Trophoblast cell (in vitro differentiated cells and primary cell): ENCODE results near the gene OGFOD3.
A peak's percentile ranks its signal among the peaks of the same experiment; 100 is the strongest.

Source experiments
- DNase-seq, 2 donors: peaks; one replicate each; pipeline ENCODE4 v3.0.0-alpha.2; 2016
- H2AFZ ChIP-seq: 2 replicates; pipeline ENCODE4 v1.6.1; 2013; ENCODE audit warnings: low read length, moderate library complexity, mild to moderate bottlenecking; ENCODE audit not compliant: insufficient read depth, poor library complexity
- H2AK5ac ChIP-seq: 2 replicates; pipeline ENCODE4 v1.6.1; 2013; ENCODE audit warnings: mild to moderate bottlenecking, low read length
- H2BK120ac ChIP-seq: 2 replicates; pipeline ENCODE4 v1.6.1; 2013; ENCODE audit warnings: low read length, mild to moderate bottlenecking, moderate library complexity; ENCODE audit not compliant: insufficient read depth, poor library complexity
- H2BK12ac ChIP-seq: 2 replicates; pipeline ENCODE4 v1.6.1; 2013; ENCODE audit warnings: mild to moderate bottlenecking, low read length, moderate library complexity
- H2BK5ac ChIP-seq: 2 replicates; pipeline ENCODE4 v1.6.1; 2013; ENCODE audit warnings: low read length, low read depth, moderate library complexity, mild to moderate bottlenecking; ENCODE audit not compliant: poor library complexity
- H3K14ac ChIP-seq: 2 replicates; pipeline ENCODE4 v1.6.1; 2013; ENCODE audit warnings: mild to moderate bottlenecking, low read length
- H3K18ac ChIP-seq: 2 replicates; pipeline ENCODE4 v1.6.1; 2013; ENCODE audit warnings: mild to moderate bottlenecking, low read length
- H3K23ac ChIP-seq: 2 replicates; pipeline ENCODE4 v1.6.1; 2013; ENCODE audit warnings: low read length
- H3K27ac ChIP-seq: 2 replicates; pipeline ENCODE4 v1.5.1; 2013; ENCODE audit warnings: low read depth, mild to moderate bottlenecking, inconsistent platforms, low read length, moderate library complexity
- H3K27me3 ChIP-seq: 2 replicates; pipeline ENCODE4 v1.6.1; 2013; ENCODE audit warnings: inconsistent platforms, mild to moderate bottlenecking, low read length, moderate library complexity; ENCODE audit not compliant: insufficient read depth
- H3K36me3 ChIP-seq, 2 experiments: 1 replicate in 1 of 2; 2 replicates in 1 of 2; pipeline ENCODE4 v1.6.1; 2013; ENCODE audit warnings: low read length in 2 of 2, mild to moderate bottlenecking in 2 of 2, moderate library complexity in 1 of 2; ENCODE audit not compliant: insufficient read depth in 2 of 2, control insufficient read depth in 1 of 2
- H3K4ac ChIP-seq: 2 replicates; pipeline ENCODE4 v1.6.1; 2013; ENCODE audit warnings: low read depth, mild to moderate bottlenecking, low read length, moderate library complexity
- H3K4me1 ChIP-seq, 2 experiments: 1 replicate in 1 of 2; 2 replicates in 1 of 2; pipeline ENCODE4 v1.6.1; 2013; ENCODE audit warnings: low read length in 2 of 2, mild to moderate bottlenecking in 2 of 2, moderate library complexity in 1 of 2; ENCODE audit not compliant: insufficient read depth in 2 of 2, control insufficient read depth in 1 of 2
- H3K4me2 ChIP-seq: 2 replicates; pipeline ENCODE4 v1.6.1; 2013; ENCODE audit warnings: inconsistent platforms, mild to moderate bottlenecking, low read length, moderate library complexity
- H3K4me3 ChIP-seq: 2 replicates; pipeline ENCODE4 v1.5.1; 2013; ENCODE audit warnings: mild to moderate bottlenecking, low read depth, low read length, inconsistent platforms
- H3K79me1 ChIP-seq: one replicate; pipeline ENCODE4 v1.6.1; 2013; ENCODE audit warnings: low read length
- H3K79me2 ChIP-seq: 2 replicates; pipeline ENCODE4 v1.6.1; 2013; ENCODE audit warnings: low read length, mild to moderate bottlenecking; ENCODE audit not compliant: control insufficient read depth, insufficient read depth, poor library complexity
- H3K9ac ChIP-seq: 2 replicates; pipeline ENCODE4 v1.6.1; 2013; ENCODE audit warnings: mild to moderate bottlenecking, low read length
- H3K9me3 ChIP-seq: 2 replicates; pipeline ENCODE4 v1.6.1; 2013; ENCODE audit warnings: low read depth, mild to moderate bottlenecking, control low read depth, inconsistent platforms, low read length; ENCODE audit not compliant: insufficient read depth
- H4K12ac ChIP-seq: 2 replicates; pipeline ENCODE4 v1.6.1; 2013; ENCODE audit warnings: low read depth, mild to moderate bottlenecking, low read length, moderate library complexity
- H4K8ac ChIP-seq: 2 replicates; pipeline ENCODE4 v1.6.1; 2013; ENCODE audit warnings: low read depth, mild to moderate bottlenecking, low read length, moderate library complexity
- H4K91ac ChIP-seq: one replicate; pipeline ENCODE4 v1.6.1; 2013; ENCODE audit warnings: low read depth, mild to moderate bottlenecking, low read length, moderate library complexity
- whole genome bisulfite sequencing: extraction: QIAGEN DNeasy Blood & Tissue Kit; methylation state at CpG from one replicate; pipeline ENCODE4 v1.1.7; 2013; ENCODE audit warnings: missing lambda C conversion rate; ENCODE audit not compliant: insufficient read length, insufficient coverage; ENCODE audit errors: extremely low coverage; 5-methylcytosine and 5-hydroxymethylcytosine counted together

OGFOD3 gene

GRCh38 chr17:82356845-82357355 lies 61.5 kb downstream of the OGFOD3 start:
- H3K4me1 ChIP-seq = peaks cover 5 to 6% of the 10 kb centered on the region in 2 experiments
- H3K4me2 ChIP-seq = no peak overlapping the region
- H3K23ac ChIP-seq = no peak overlapping the region
- H3K4me3 ChIP-seq = no peak overlapping the region
- H2BK5ac ChIP-seq = no peak overlapping the region
- H3K27me3 ChIP-seq = no peaks in the 10 kb centered on the region
- H4K91ac ChIP-seq = no peak overlapping the region
- H2AK5ac ChIP-seq = peak overlapping the region; percentile 68
- H3K27ac ChIP-seq = no peak overlapping the region
- no peak overlapping the region for H4K12ac ChIP-seq
- no peak overlapping the region for H3K14ac ChIP-seq
- WGBS = no CpG with 5 or more reads among the region's 20 CpGs
- no peak overlapping the region for H4K8ac ChIP-seq
- peaks cover 2% of the 10 kb centered on the region for H3K79me2 ChIP-seq
- H3K4ac ChIP-seq = no peak overlapping the region
- no peak overlapping the region for H2BK12ac ChIP-seq
- no peak overlapping the region for H3K9ac ChIP-seq
- DNase-seq = no peak
- no peaks in the 10 kb centered on the region for H3K79me1 ChIP-seq
- H2BK120ac ChIP-seq = no peak overlapping the region
- no peaks in the 10 kb centered on the region for H3K9me3 ChIP-seq
- no peak overlapping the region for H2AFZ ChIP-seq
- no peak overlapping the region for H3K18ac ChIP-seq
- H3K36me3 ChIP-seq = no peaks in the 10 kb centered on the region

- no peaks in the 10 kb centered on the region for H3K9me3 ChIP-seq
- peaks cover 5 to 6% of the 10 kb centered on the region in 2 experiments for H3K4me1 ChIP-seq
- H3K79me1 ChIP-seq = no peaks in the 10 kb centered on the region
- no peaks in the 10 kb centered on the region for H3K36me3 ChIP-seq
- H3K4me2 ChIP-seq = no peak overlapping the region
- H3K4me3 ChIP-seq = no peak overlapping the region
- no peak overlapping the region for H4K12ac ChIP-seq
- H2AFZ ChIP-seq = no peak overlapping the region
- no peak overlapping the region for H3K18ac ChIP-seq
- H2BK5ac ChIP-seq = no peak overlapping the region
- H3K79me2 ChIP-seq = peaks cover 2% of the 10 kb centered on the region
- H3K23ac ChIP-seq = no peak overlapping the region
- no peak overlapping the region for H3K9ac ChIP-seq
- no peak overlapping the region for H3K4ac ChIP-seq
- H4K8ac ChIP-seq = no peak overlapping the region
- no peaks in the 10 kb centered on the region for H3K27me3 ChIP-seq
- no peak overlapping the region for H3K14ac ChIP-seq
- DNase-seq = peak in 1 of 2 donors; percentile 45
- H2AK5ac ChIP-seq = no peak overlapping the region
- no peak overlapping the region for H3K27ac ChIP-seq
- H4K91ac ChIP-seq = no peak overlapping the region
- WGBS = no CpG with 5 or more reads among the region's 11 CpGs
- H2BK12ac ChIP-seq = no peak overlapping the region
- H2BK120ac ChIP-seq = no peak overlapping the region
Observed at GRCh38 chr17:82355770-82356427, 62.5 kb downstream of the OGFOD3 start.

- Histone ChIP-seq H2BK5ac (no peak overlapping the region), H4K91ac (no peak overlapping the region), H4K12ac (no peak overlapping the region), H4K8ac (no peak overlapping the region), H3K4ac (no peak overlapping the region), H3K79me1 (no peaks in the 10 kb centered on the region), H2BK12ac (no peak overlapping the region), H3K4me2 (no peak overlapping the region), H3K23ac (no peak overlapping the region), H3K4me1 (peaks cover 6% of the 10 kb centered on the region in 2 experiments), H3K14ac (no peak overlapping the region), H3K79me2 (peaks cover 2% of the 10 kb centered on the region), H3K18ac (no peak overlapping the region), H3K36me3 (no peaks in the 10 kb centered on the region), H3K27ac (no peak overlapping the region), H2AK5ac (no peak overlapping the region), H3K27me3 (no peaks in the 10 kb centered on the region), H3K9ac (no peak overlapping the region), H3K4me3 (no peak overlapping the region), H2BK120ac (no peak overlapping the region), H2AFZ (no peak overlapping the region), H3K9me3 (no peaks in the 10 kb centered on the region)
- DNase-seq = no peak
- WGBS = no CpG with 5 or more reads among the region's 7 CpGs
Observed at GRCh38 chr17:82354804-82355308, 63.5 kb downstream of the OGFOD3 start.

GRCh38 chr17:82353484-82353883 lies 64.9 kb downstream of the OGFOD3 start:
- H3K18ac ChIP-seq = no peak overlapping the region

More at GRCh38 chr17:82353484-82353883, 64.9 kb downstream of the OGFOD3 start:
- no peak overlapping the region for H3K4me3 ChIP-seq
- H3K9me3 ChIP-seq = no peaks in the 10 kb centered on the region
- no peaks in the 10 kb centered on the region for H3K79me1 ChIP-seq
- H4K91ac ChIP-seq = no peak overlapping the region
- H2AK5ac ChIP-seq = no peak overlapping the region
- no peak overlapping the region for H3K4me2 ChIP-seq
- H3K23ac ChIP-seq = no peak overlapping the region
- no peak overlapping the region for H3K14ac ChIP-seq
- H3K79me2 ChIP-seq = peaks cover 2% of the 10 kb centered on the region
- H3K4ac ChIP-seq = no peak overlapping the region
- no peak overlapping the region for H2BK12ac ChIP-seq
- no peaks in the 10 kb centered on the region for H3K27me3 ChIP-seq
- H3K9ac ChIP-seq = no peak overlapping the region
- H2BK120ac ChIP-seq = no peak overlapping the region
- peaks cover 9 to 14% of the 10 kb centered on the region in 2 experiments for H3K4me1 ChIP-seq
- H2BK5ac ChIP-seq = no peak overlapping the region
- no peak for DNase-seq
- no peaks in the 10 kb centered on the region for H3K36me3 ChIP-seq
- H3K27ac ChIP-seq = no peak overlapping the region
- no CpG with 5 or more reads among the region's 8 CpGs for WGBS
- no peak overlapping the region for H2AFZ ChIP-seq
- H4K12ac ChIP-seq = no peak overlapping the region
- no peak overlapping the region for H4K8ac ChIP-seq
